K562 (cell line): ENCODE data around the gene ATG7. TPM values are rescaled to one million over a fixed set of nuclear protein-coding genes. Genes with fewer than 3 reads are reported as not detected.

Experiments used
- ADNP ChIP-seq: fragments of 200-800 bp; sonication (Bioruptor generic); IDR thresholded peaks from 2 replicates; pipeline ENCODE4 v1.6.1; 2016; ENCODE audit warnings: missing genetic modification characterization, missing compliant biosample characterization
- BDP1 ChIP-seq: IDR thresholded peaks from 3 replicates; pipeline ENCODE4 v1.6.1; 2011; ENCODE audit not compliant: insufficient read length, insufficient read depth
- CSDE1 ChIP-seq, 2 experiments: fragments of 450-650 bp; IDR thresholded peaks; 2 replicates each; pipeline ENCODE4 v1.6.1; 2016; ENCODE audit warnings: mild to moderate bottlenecking in 1 of 2
- EP400 ChIP-seq: fragments of 450-650 bp; IDR thresholded peaks from 2 replicates; pipeline ENCODE4 v1.6.1; 2017; ENCODE audit warnings: antibody characterized with exemption, mild to moderate bottlenecking, moderate library complexity
- PRMT5 ChIP-seq: sonication (generic); formaldehyde crosslinking; IDR thresholded peaks from 2 replicates; pipeline ENCODE4 v1.5.0; 2020; ENCODE audit warnings: missing genetic modification reagents
- SRSF3 ChIP-seq: fragments of 200-400 bp; formaldehyde crosslinking; IDR thresholded peaks from 2 replicates; pipeline ENCODE4 v1.6.1; 2016; ENCODE audit warnings: mild to moderate bottlenecking, low read length, moderate library complexity; ENCODE audit not compliant: insufficient read depth
- STAT5A ChIP-seq: IDR thresholded peaks from 2 replicates; pipeline ENCODE4 v1.6.1; 2012; ENCODE audit warnings: low read length, inconsistent platforms, borderline replicate concordance
- ZNF274 ChIP-seq: IDR thresholded peaks from 2 replicates; pipeline ENCODE4 v1.6.1; 2011; ENCODE audit warnings: low read depth, mild to moderate bottlenecking, low read length, moderate library complexity, borderline replicate concordance
- ZNF551 ChIP-seq: fragments of 250-450 bp; sonication (Bioruptor Pico); IDR thresholded peaks from 2 replicates; pipeline ENCODE4 v1.5.0; 2021; ENCODE audit warnings: mild to moderate bottlenecking, moderate library complexity
- ZNF668 ChIP-seq: fragments of 250-450 bp; sonication (Bioruptor Pico); IDR thresholded peaks from 2 replicates; pipeline ENCODE4 v1.8.0; 2022; ENCODE audit warnings: mild to moderate bottlenecking, inconsistent platforms
- polyA plus RNA-seq, 8 experiments: library from polyadenylated mRNA; depleted of rRNA in 4 of 8; stranded (reverse) in 5 of 8; unstranded in 3 of 8; fragments of >200 nt; fragmentation: Nextera tagmentation in 2 of 8; fragmentation: Illumina TruSeq in 1 of 8; extraction: Ambion mirVana in 2 of 8; extraction: Trizol in 1 of 8; gene quantifications; 2 replicates each; pipeline versions ENCODE4 v1.2.1 to v1.2.3, GENCODE V29; 2011 to 2014; ENCODE audit warnings: inconsistent platforms in 1 of 8, missing spikeins in 1 of 8
- total RNA-seq, 7 experiments: library from RNA; depleted of rRNA in 6 of 7; stranded (reverse); fragments of >200 nt in 6 of 7; fragmentation: Illumina TruSeq in 2 of 7; extraction: Trizol in 2 of 7; gene quantifications; 2 replicates each; pipeline versions ENCODE4 v1.2.1 to v1.2.3, GENCODE V29; 2011 to 2021; ENCODE audit warnings: low replicate concordance in 1 of 7
- TF ChIP-seq, protein P1 (sequence below): IDR thresholded peaks from 2 replicates; pipeline ENCODE4 v1.6.1; 2011; ENCODE audit not compliant: insufficient read length; ENCODE audit errors: extremely low read depth
- TF ChIP-seq, protein P2 (sequence below): sonication (generic); formaldehyde crosslinking; IDR thresholded peaks from 2 replicates; pipeline ENCODE4 v1.8.0; 2023; ENCODE audit warnings: mild to moderate bottlenecking, missing genetic modification reagents

The ATG7 gene
- total and polyA plus RNA-seq, 9 of the 15 experiments (the other 6 are each of a cell fraction or from before 2014, with no cell fraction given): 18.3 to 45.3 (median 33.6) TPM

DNA sequence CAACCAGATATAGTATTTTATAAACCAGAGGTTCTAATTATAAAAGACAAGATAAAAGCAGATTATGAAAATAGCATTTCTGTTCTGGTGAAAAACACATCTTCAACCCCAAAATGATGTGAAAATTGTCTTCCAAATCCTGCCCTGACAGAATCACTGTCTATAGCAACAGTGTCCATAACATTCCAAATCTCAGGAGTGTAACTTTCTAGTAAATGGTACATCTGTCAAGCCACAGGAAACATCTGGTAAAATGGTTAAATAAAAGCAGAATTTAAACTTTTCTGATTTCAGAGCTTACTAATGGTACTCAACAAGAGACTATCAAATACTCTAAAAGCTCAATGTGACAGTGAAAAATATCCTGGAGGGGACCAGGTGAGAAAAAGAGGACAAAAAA, 311.0 kb downstream of the ATG7 start (continued):
- TF ChIP-seq, protein P1, sequence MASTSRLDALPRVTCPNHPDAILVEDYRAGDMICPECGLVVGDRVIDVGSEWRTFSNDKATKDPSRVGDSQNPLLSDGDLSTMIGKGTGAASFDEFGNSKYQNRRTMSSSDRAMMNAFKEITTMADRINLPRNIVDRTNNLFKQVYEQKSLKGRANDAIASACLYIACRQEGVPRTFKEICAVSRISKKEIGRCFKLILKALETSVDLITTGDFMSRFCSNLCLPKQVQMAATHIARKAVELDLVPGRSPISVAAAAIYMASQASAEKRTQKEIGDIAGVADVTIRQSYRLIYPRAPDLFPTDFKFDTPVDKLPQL: no peak
- TF ChIP-seq ADNP (tag): no peak
- no peak for TF ChIP-seq PRMT5 (CRISPR knock-in tag)
- no peak for TF ChIP-seq ZNF668 (CRISPR knock-in tag)
- no peak for TF ChIP-seq EP400
- no peak for TF ChIP-seq ZNF551 (CRISPR knock-in tag)
- TF ChIP-seq, protein P2, sequence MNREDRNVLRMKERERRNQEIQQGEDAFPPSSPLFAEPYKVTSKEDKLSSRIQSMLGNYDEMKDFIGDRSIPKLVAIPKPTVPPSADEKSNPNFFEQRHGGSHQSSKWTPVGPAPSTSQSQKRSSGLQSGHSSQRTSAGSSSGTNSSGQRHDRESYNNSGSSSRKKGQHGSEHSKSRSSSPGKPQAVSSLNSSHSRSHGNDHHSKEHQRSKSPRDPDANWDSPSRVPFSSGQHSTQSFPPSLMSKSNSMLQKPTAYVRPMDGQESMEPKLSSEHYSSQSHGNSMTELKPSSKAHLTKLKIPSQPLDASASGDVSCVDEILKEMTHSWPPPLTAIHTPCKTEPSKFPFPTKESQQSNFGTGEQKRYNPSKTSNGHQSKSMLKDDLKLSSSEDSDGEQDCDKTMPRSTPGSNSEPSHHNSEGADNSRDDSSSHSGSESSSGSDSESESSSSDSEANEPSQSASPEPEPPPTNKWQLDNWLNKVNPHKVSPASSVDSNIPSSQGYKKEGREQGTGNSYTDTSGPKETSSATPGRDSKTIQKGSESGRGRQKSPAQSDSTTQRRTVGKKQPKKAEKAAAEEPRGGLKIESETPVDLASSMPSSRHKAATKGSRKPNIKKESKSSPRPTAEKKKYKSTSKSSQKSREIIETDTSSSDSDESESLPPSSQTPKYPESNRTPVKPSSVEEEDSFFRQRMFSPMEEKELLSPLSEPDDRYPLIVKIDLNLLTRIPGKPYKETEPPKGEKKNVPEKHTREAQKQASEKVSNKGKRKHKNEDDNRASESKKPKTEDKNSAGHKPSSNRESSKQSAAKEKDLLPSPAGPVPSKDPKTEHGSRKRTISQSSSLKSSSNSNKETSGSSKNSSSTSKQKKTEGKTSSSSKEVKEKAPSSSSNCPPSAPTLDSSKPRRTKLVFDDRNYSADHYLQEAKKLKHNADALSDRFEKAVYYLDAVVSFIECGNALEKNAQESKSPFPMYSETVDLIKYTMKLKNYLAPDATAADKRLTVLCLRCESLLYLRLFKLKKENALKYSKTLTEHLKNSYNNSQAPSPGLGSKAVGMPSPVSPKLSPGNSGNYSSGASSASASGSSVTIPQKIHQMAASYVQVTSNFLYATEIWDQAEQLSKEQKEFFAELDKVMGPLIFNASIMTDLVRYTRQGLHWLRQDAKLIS (CRISPR knock-in tag): no peak
- TF ChIP-seq SRSF3: no peak
- no peak for TF ChIP-seq ZNF274
- TF ChIP-seq BDP1: no peak
- no peak for TF ChIP-seq CSDE1 (IDR thresholded peaks at IDR 0.05)
- TF ChIP-seq STAT5A: no peak
